GM23248 (cell line): ENCODE measurements around the gene WDPCP. TPM values are rescaled to one million over a fixed set of nuclear protein-coding genes. Genes with fewer than 3 reads are reported as not detected.
"Not testable (repeated sequence)": the region's sequence is repeated elsewhere in the genome, so short reads cannot be mapped to it uniquely, and the experiment has no call there.

Source experiments
- DNase-seq: peaks from one replicate; pipeline ENCODE4 v3.0.0-alpha.2; 2015
- H2AFZ ChIP-seq: fragments of 200-600 bp; sonication (generic); 2 replicates; pipeline ENCODE4 v1.6.1; 2016; ENCODE audit warnings: antibody characterized with exemption
- H3F3A ChIP-seq: fragments of 200-600 bp; sonication (generic); 2 replicates; pipeline ENCODE4 v1.6.1; 2016; ENCODE audit warnings: mild to moderate bottlenecking, antibody characterized with exemption, mixed run types; ENCODE audit not compliant: insufficient read depth
- H3K27ac ChIP-seq: fragments of 200-600 bp; sonication (generic); 2 replicates; pipeline ENCODE4 v1.5.1; 2016; ENCODE audit warnings: mild to moderate bottlenecking
- H3K27me3 ChIP-seq: fragments of 200-600 bp; sonication (generic); replicated peaks from 2 replicates; pipeline ENCODE4 v1.6.1; 2016; ENCODE audit warnings: mild to moderate bottlenecking; ENCODE audit not compliant: insufficient read depth
- H3K36me3 ChIP-seq: fragments of 200-600 bp; sonication (generic); 2 replicates; pipeline ENCODE4 v1.6.1; 2016; ENCODE audit warnings: low read depth, mild to moderate bottlenecking
- H3K4me1 ChIP-seq: fragments of 200-600 bp; sonication (generic); 2 replicates; pipeline ENCODE4 v1.6.1; 2016; ENCODE audit warnings: mild to moderate bottlenecking; ENCODE audit not compliant: insufficient read depth
- H3K4me2 ChIP-seq: fragments of 200-600 bp; sonication (generic); one replicate; pipeline ENCODE4 v1.6.1; 2016; ENCODE audit warnings: mild to moderate bottlenecking; ENCODE audit not compliant: unreplicated experiment
- H3K4me3 ChIP-seq: fragments of 200-600 bp; sonication (generic); 2 replicates; pipeline ENCODE4 v1.5.1; 2016; ENCODE audit warnings: mild to moderate bottlenecking
- H3K79me2 ChIP-seq: fragments of 200-600 bp; sonication (generic); 2 replicates; pipeline ENCODE4 v1.6.1; 2016; ENCODE audit warnings: mild to moderate bottlenecking; ENCODE audit not compliant: insufficient read depth
- H3K9ac ChIP-seq: fragments of 200-600 bp; sonication (generic); 2 replicates; pipeline ENCODE4 v1.6.1; 2016; ENCODE audit warnings: mild to moderate bottlenecking
- H3K9me2 ChIP-seq: fragments of 200-600 bp; sonication (generic); 2 replicates; pipeline ENCODE4 v1.6.1; 2016; ENCODE audit warnings: mixed run types, mild to moderate bottlenecking, moderate library complexity; ENCODE audit not compliant: insufficient read depth
- H3K9me3 ChIP-seq: fragments of 200-600 bp; sonication (generic); one replicate; pipeline ENCODE4 v1.6.1; 2017; ENCODE audit warnings: low read depth
- H4K20me1 ChIP-seq: fragments of 200-600 bp; sonication (generic); 2 replicates; pipeline ENCODE4 v1.6.0; 2016; ENCODE audit not compliant: insufficient read depth
- EZH2 ChIP-seq: fragments of 200-600 bp; sonication (generic); IDR thresholded peaks from 2 replicates; pipeline ENCODE4 v1.6.1; 2018; ENCODE audit warnings: antibody characterized with exemption, mild to moderate bottlenecking; ENCODE audit not compliant: insufficient read depth, poor library complexity, severe bottlenecking
- EZH2phosphoT487 ChIP-seq: fragments of 200-600 bp; sonication (generic); IDR thresholded peaks from 2 replicates; pipeline ENCODE4 v1.6.1; 2018; ENCODE audit warnings: antibody characterized with exemption, moderate library complexity, mild to moderate bottlenecking, low read depth; ENCODE audit not compliant: insufficient read depth
- WGBS, 2 experiments: methylation state at CpG; one replicate each; pipeline ENCODE4 v1.1.6; 2015 to 2017; ENCODE audit warnings: low lambda C conversion rate in 2 of 2, low coverage in 1 of 2; ENCODE audit errors: missing lambda C conversion rate in 2 of 2; 5-methylcytosine and 5-hydroxymethylcytosine counted together
- in situ Hi-C: fragments of 300-500 bp; cut with MboI; formaldehyde crosslinking; loops from 2 replicates; pipeline ENCODE4 v1.15.0; 2020
- polyA plus RNA-seq: library from polyadenylated mRNA; unstranded; fragments of >200 nt; fragmentation: Nextera tagmentation; extraction: Ambion mirVana; gene quantifications from 2 replicates; pipeline ENCODE4 v1.2.1, GENCODE V29; 2016
- total RNA-seq: library from RNA; depleted of rRNA; stranded (reverse); fragments of >200 nt; shearing (Covaris generic); gene quantifications from 2 replicates; pipeline ENCODE4 v1.2.3, GENCODE V29; 2014

WDPCP gene
- total and polyA plus RNA-seq, 2 experiments from 2014 or later: 6.0 to 8.1 TPM

DNA sequence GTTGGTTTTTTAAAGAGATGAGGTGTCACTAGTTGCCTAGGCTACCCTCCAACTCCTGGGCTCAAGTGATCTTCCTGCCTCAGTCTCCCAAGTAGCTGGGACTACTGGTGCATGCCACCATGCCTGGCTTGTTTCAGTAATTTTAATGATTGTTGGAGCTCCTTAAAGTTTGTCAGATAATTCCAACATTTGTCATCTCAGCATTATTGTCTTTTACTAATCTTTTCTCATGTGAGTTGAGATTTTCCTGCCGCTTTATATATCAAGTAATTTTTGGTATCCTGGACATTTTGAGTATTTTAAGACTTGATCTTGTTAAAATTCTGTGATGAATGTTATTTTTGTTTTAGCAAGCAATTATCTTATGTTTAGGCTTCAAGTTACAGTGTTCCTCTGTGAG, 429.0 kb downstream of the WDPCP start:
- no peaks in the 10 kb centered on the region for H3K9me3 ChIP-seq
- DNase-seq: no peak
- TF ChIP-seq EZH2phosphoT487: no peak
- no peak for TF ChIP-seq EZH2
- H3K36me3 ChIP-seq: no peaks in the 10 kb centered on the region
- H3K4me2 ChIP-seq: no peak overlapping the region
- H4K20me1 ChIP-seq: no peaks in the 10 kb centered on the region
- WGBS, 2 experiments: 96 to 98% methylated on average over 1 of the region's 1 CpG
- no peak overlapping the region for H3K9ac ChIP-seq
- H3K27me3 ChIP-seq: no peaks in the 10 kb centered on the region
- H3K4me3 ChIP-seq: no peak overlapping the region
- in situ Hi-C loops: no loop called here
- H3K79me2 ChIP-seq: no peaks in the 10 kb centered on the region
- no peak overlapping the region for H2AFZ ChIP-seq
- H3F3A ChIP-seq: no peaks in the 10 kb centered on the region
- H3K9me2 ChIP-seq: no peaks in the 10 kb centered on the region
- H3K27ac ChIP-seq: no peak overlapping the region
- no peaks in the 10 kb centered on the region for H3K4me1 ChIP-seq

GRCh38 chr2:63136683-63137082, 451.6 kb downstream of the WDPCP start:
- H3K9me2 ChIP-seq, H3K27me3 ChIP-seq, H3K4me2 ChIP-seq, H3F3A ChIP-seq, H3K4me3 ChIP-seq, H3K79me2 ChIP-seq, H3K36me3 ChIP-seq, DNase-seq, H4K20me1 ChIP-seq, H3K9ac ChIP-seq, H3K4me1 ChIP-seq, H3K27ac ChIP-seq, H2AFZ ChIP-seq, in situ Hi-C loops, H3K9me3 ChIP-seq: not testable (repeated sequence)

DNA sequence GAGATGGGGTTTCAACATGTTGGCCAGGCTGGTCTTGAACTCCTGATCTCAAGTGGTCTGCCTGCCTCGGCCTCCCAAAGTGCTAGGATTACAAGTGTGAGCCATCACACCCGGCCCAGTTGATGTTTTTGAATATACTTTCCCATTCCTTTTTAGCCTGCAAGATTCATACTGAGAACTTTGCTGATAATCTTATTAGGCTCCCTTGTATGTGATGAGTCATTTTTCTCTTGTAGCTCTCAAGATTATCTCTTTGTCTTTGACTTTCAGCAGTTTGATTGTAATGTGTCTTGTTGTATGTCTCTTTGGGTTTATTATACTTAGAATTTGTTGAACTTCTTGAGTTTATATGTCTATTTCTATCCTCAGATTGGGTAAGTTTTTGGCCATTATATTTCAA, 456.3 kb downstream of the WDPCP start:
- no peaks in the 10 kb centered on the region for H3K36me3 ChIP-seq
- H3K79me2 ChIP-seq: no peaks in the 10 kb centered on the region
- H3K4me3 ChIP-seq: no peak overlapping the region
- no peak overlapping the region for H3K4me2 ChIP-seq
- no peaks in the 10 kb centered on the region for H3F3A ChIP-seq
- H4K20me1 ChIP-seq: no peaks in the 10 kb centered on the region
- DNase-seq: no peak
- no peaks in the 10 kb centered on the region for H3K9me3 ChIP-seq
- 68 to 74% methylated on average over 2 of the region's 2 CpGs for WGBS, 2 experiments
- no peak overlapping the region for H2AFZ ChIP-seq
- no peaks in the 10 kb centered on the region for H3K27me3 ChIP-seq
- no peak for TF ChIP-seq EZH2
- TF ChIP-seq EZH2phosphoT487: no peak
- H3K27ac ChIP-seq: no peak overlapping the region
- in situ Hi-C loops: no loop called here
- H3K9ac ChIP-seq: no peak overlapping the region
- H3K9me2 ChIP-seq: no peaks in the 10 kb centered on the region
- no peaks in the 10 kb centered on the region for H3K4me1 ChIP-seq

GRCh38 chr2:63131196-63131595, 457.1 kb downstream of the WDPCP start:
- no peaks in the 10 kb centered on the region for H3K27me3 ChIP-seq
- no peaks in the 10 kb centered on the region for H3F3A ChIP-seq
- in situ Hi-C loops: no loop called here
- no peak for DNase-seq
- H3K4me3 ChIP-seq: no peak overlapping the region
- H4K20me1 ChIP-seq: no peaks in the 10 kb centered on the region
- H3K4me2 ChIP-seq: no peak overlapping the region
- no peak overlapping the region for H2AFZ ChIP-seq
- H3K9me3 ChIP-seq: no peaks in the 10 kb centered on the region
- no peaks in the 10 kb centered on the region for H3K9me2 ChIP-seq
- H3K9ac ChIP-seq: no peak overlapping the region
- WGBS, 2 experiments: 91 to 97% methylated on average over 1 of the region's 1 CpG
- no peaks in the 10 kb centered on the region for H3K4me1 ChIP-seq
- H3K27ac ChIP-seq: no peak overlapping the region
- TF ChIP-seq EZH2phosphoT487 (no peak), EZH2 (no peak)
- H3K36me3 ChIP-seq: no peaks in the 10 kb centered on the region
- no peaks in the 10 kb centered on the region for H3K79me2 ChIP-seq

DNA sequence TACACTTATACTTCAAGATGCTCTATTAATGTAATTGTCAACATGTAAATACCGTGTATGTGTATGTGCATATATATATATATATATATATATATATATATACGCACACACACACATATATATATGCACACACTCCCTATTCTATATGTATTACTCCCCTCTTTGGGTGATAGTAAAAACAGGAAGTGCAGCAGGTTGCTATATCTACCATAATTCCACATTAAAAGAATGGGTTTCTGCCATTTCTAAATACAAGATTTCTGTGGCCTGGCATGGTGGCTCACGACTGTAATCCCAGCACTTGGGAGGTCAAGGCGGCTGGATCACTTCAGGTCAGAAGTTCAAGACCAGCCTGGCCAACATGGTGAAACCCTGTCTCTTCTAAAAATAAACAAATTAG, 460.7 kb downstream of the WDPCP start:
- H4K20me1 ChIP-seq: no peaks in the 10 kb centered on the region
- H3F3A ChIP-seq: no peaks in the 10 kb centered on the region
- H3K9me3 ChIP-seq: no peaks in the 10 kb centered on the region
- no peak overlapping the region for H2AFZ ChIP-seq
- WGBS, 2 experiments: 90 to 94% methylated on average over 3 to 4 of the region's 4 CpGs
- H3K27ac ChIP-seq: no peak overlapping the region
- H3K79me2 ChIP-seq: no peaks in the 10 kb centered on the region
- H3K4me2 ChIP-seq: no peak overlapping the region
- no peak for DNase-seq
- no peak overlapping the region for H3K9ac ChIP-seq
- H3K4me1 ChIP-seq: no peaks in the 10 kb centered on the region
- no peaks in the 10 kb centered on the region; the same call in 1 of the 2 replicates for H3K9me2 ChIP-seq
- no peaks in the 10 kb centered on the region for H3K36me3 ChIP-seq
- in situ Hi-C loops: no loop called here
- no peak overlapping the region for H3K4me3 ChIP-seq
- no peaks in the 10 kb centered on the region for H3K27me3 ChIP-seq
- TF ChIP-seq EZH2 (no peak), EZH2phosphoT487 (no peak)
